ENCODE results near the gene PLEKHG1. TPM values are rescaled to one million over a fixed set of nuclear protein-coding genes. Genes with fewer than 3 reads are reported as not detected.

PLEKHG1 gene
- total RNA-seq, 1 donor from 2014 or later: 0.80 TPM

- H3K36me3 Mint-ChIP-seq (ENCODE audit: low read depth): no peaks in the 10 kb centered on the region
- peaks cover 12% of the 10 kb centered on the region for H3K27me3 Mint-ChIP-seq (ENCODE audit: insufficient read depth)
- no peaks in the 10 kb centered on the region for H3K4me1 Mint-ChIP-seq (ENCODE audit: low read depth)
- DNase-seq (ENCODE audit: low spot score): no peak
- H3K27ac Mint-ChIP-seq: no peak overlapping the region
- intact Hi-C loops (cut with micrococcal nuclease): no loop called here
- no peaks in the 10 kb centered on the region for H3K9me3 Mint-ChIP-seq
- H3K4me3 Mint-ChIP-seq: no peak overlapping the region
Measured at GRCh38 chr6:150575836-150576235, 23.8 kb upstream of the PLEKHG1 start.

GRCh38 chr6:150576651-150577226 is 22.9 kb upstream of the PLEKHG1 start:
- H3K27me3 Mint-ChIP-seq (ENCODE audit: insufficient read depth): peaks cover 12% of the 10 kb centered on the region
- intact Hi-C loops (cut with micrococcal nuclease): no loop called here
- no peaks in the 10 kb centered on the region for H3K4me1 Mint-ChIP-seq (ENCODE audit: low read depth)
- H3K36me3 Mint-ChIP-seq (ENCODE audit: low read depth): no peaks in the 10 kb centered on the region
- no peak overlapping the region for H3K4me3 Mint-ChIP-seq
- no peak for DNase-seq (ENCODE audit: low spot score)
- H3K9me3 Mint-ChIP-seq: no peaks in the 10 kb centered on the region
- no peak overlapping the region for H3K27ac Mint-ChIP-seq

- H3K4me1 Mint-ChIP-seq (ENCODE audit: low read depth): no peaks in the 10 kb centered on the region
- no peaks in the 10 kb centered on the region for H3K9me3 Mint-ChIP-seq
- H3K4me3 Mint-ChIP-seq: no peak overlapping the region
- intact Hi-C loops (cut with micrococcal nuclease): no loop called here
- DNase-seq (ENCODE audit: low spot score): no peak
- peaks cover 6% of the 10 kb centered on the region for H3K27me3 Mint-ChIP-seq (ENCODE audit: insufficient read depth)
- no peaks in the 10 kb centered on the region for H3K36me3 Mint-ChIP-seq (ENCODE audit: low read depth)
- no peak overlapping the region for H3K27ac Mint-ChIP-seq
Measured at GRCh38 chr6:150579611-150580010, 20.1 kb upstream of the PLEKHG1 start.

GRCh38 chr6:150580489-150580888 is 19.2 kb upstream of the PLEKHG1 start:
- Mint-ChIP-seq H3K4me3 (no peak overlapping the region), H3K27ac (no peak overlapping the region), H3K4me1 (ENCODE audit: low read depth) (no peaks in the 10 kb centered on the region), H3K36me3 (ENCODE audit: low read depth) (no peaks in the 10 kb centered on the region), H3K27me3 (ENCODE audit: insufficient read depth) (peaks cover 4% of the 10 kb centered on the region), H3K9me3 (no peaks in the 10 kb centered on the region)
- DNase-seq (ENCODE audit: low spot score): no peak
- intact Hi-C loops (cut with micrococcal nuclease): no loop called here

- no peak overlapping the region for H3K27ac Mint-ChIP-seq
- no peaks in the 10 kb centered on the region for H3K4me1 Mint-ChIP-seq (ENCODE audit: low read depth)
- H3K36me3 Mint-ChIP-seq (ENCODE audit: low read depth): no peaks in the 10 kb centered on the region
- no peaks in the 10 kb centered on the region for H3K9me3 Mint-ChIP-seq
- intact Hi-C loops (cut with micrococcal nuclease): no loop called here
- no peak for DNase-seq (ENCODE audit: low spot score)
- no peak overlapping the region for H3K4me3 Mint-ChIP-seq
- peaks cover 4% of the 10 kb centered on the region for H3K27me3 Mint-ChIP-seq (ENCODE audit: insufficient read depth)
Measured at GRCh38 chr6:150584065-150584464, 15.6 kb upstream of the PLEKHG1 start.

- Mint-ChIP-seq H3K4me3 (no peak overlapping the region), H3K27ac (no peak overlapping the region), H3K4me1 (ENCODE audit: low read depth) (no peaks in the 10 kb centered on the region), H3K27me3 (ENCODE audit: insufficient read depth) (peaks cover 4% of the 10 kb centered on the region), H3K36me3 (ENCODE audit: low read depth) (no peaks in the 10 kb centered on the region), H3K9me3 (no peaks in the 10 kb centered on the region)
- DNase-seq (ENCODE audit: low spot score): no peak
- intact Hi-C loops (cut with micrococcal nuclease): no loop called here
Measured at GRCh38 chr6:150584596-150584995, 15.1 kb upstream of the PLEKHG1 start.

- H3K4me1 Mint-ChIP-seq (ENCODE audit: low read depth): no peaks in the 10 kb centered on the region
- H3K27ac Mint-ChIP-seq: no peak overlapping the region
- no peaks in the 10 kb centered on the region for H3K9me3 Mint-ChIP-seq
- no peak for DNase-seq (ENCODE audit: low spot score)
- no peak overlapping the region for H3K4me3 Mint-ChIP-seq
- intact Hi-C loops (cut with micrococcal nuclease): no loop called here
- H3K27me3 Mint-ChIP-seq (ENCODE audit: insufficient read depth): peaks cover 9% of the 10 kb centered on the region
- no peaks in the 10 kb centered on the region for H3K36me3 Mint-ChIP-seq (ENCODE audit: low read depth)
Measured at GRCh38 chr6:150586850-150587359, 12.8 kb upstream of the PLEKHG1 start.

GRCh38 chr6:150587637-150588036 is 12.0 kb upstream of the PLEKHG1 start:
- peaks cover 8% of the 10 kb centered on the region for H3K27me3 Mint-ChIP-seq (ENCODE audit: insufficient read depth)
- no peak overlapping the region for H3K4me3 Mint-ChIP-seq
- no peaks in the 10 kb centered on the region for H3K4me1 Mint-ChIP-seq (ENCODE audit: low read depth)
- intact Hi-C loops (cut with micrococcal nuclease): no loop called here
- H3K36me3 Mint-ChIP-seq (ENCODE audit: low read depth): no peaks in the 10 kb centered on the region
- no peak overlapping the region for H3K27ac Mint-ChIP-seq
- H3K9me3 Mint-ChIP-seq: no peaks in the 10 kb centered on the region
- DNase-seq (ENCODE audit: low spot score): no peak

- H3K36me3 Mint-ChIP-seq (ENCODE audit: low read depth): no peaks in the 10 kb centered on the region
- H3K27me3 Mint-ChIP-seq (ENCODE audit: insufficient read depth): peaks cover 8% of the 10 kb centered on the region
- no peak overlapping the region for H3K4me3 Mint-ChIP-seq
- H3K9me3 Mint-ChIP-seq: no peaks in the 10 kb centered on the region
- intact Hi-C loops (cut with micrococcal nuclease): no loop called here
- DNase-seq (ENCODE audit: low spot score): no peak
- H3K27ac Mint-ChIP-seq: no peak overlapping the region
- no peaks in the 10 kb centered on the region for H3K4me1 Mint-ChIP-seq (ENCODE audit: low read depth)
Measured at GRCh38 chr6:150588888-150589499, 10.7 kb upstream of the PLEKHG1 start.

- no peak for DNase-seq (ENCODE audit: low spot score)
- peaks cover 8% of the 10 kb centered on the region for H3K27me3 Mint-ChIP-seq (ENCODE audit: insufficient read depth)
- no peak overlapping the region for H3K27ac Mint-ChIP-seq
- H3K36me3 Mint-ChIP-seq (ENCODE audit: low read depth): no peaks in the 10 kb centered on the region
- no peak overlapping the region for H3K4me3 Mint-ChIP-seq
- no peaks in the 10 kb centered on the region for H3K9me3 Mint-ChIP-seq
- H3K4me1 Mint-ChIP-seq (ENCODE audit: low read depth): no peaks in the 10 kb centered on the region
- intact Hi-C loops (cut with micrococcal nuclease): no loop called here
Measured at GRCh38 chr6:150589852-150590251, 9.8 kb upstream of the PLEKHG1 start.

- no peak for DNase-seq (ENCODE audit: low spot score)
- Mint-ChIP-seq H3K27ac (no peak overlapping the region), H3K9me3 (no peaks in the 10 kb centered on the region), H3K27me3 (ENCODE audit: insufficient read depth) (peaks cover 8% of the 10 kb centered on the region), H3K4me1 (ENCODE audit: low read depth) (no peaks in the 10 kb centered on the region), H3K36me3 (ENCODE audit: low read depth) (no peaks in the 10 kb centered on the region), H3K4me3 (no peak overlapping the region)
- intact Hi-C loops (cut with micrococcal nuclease): no loop called here
Measured at GRCh38 chr6:150590446-150590845, 9.2 kb upstream of the PLEKHG1 start.

- no peaks in the 10 kb centered on the region for H3K36me3 Mint-ChIP-seq (ENCODE audit: low read depth)
- no peak overlapping the region for H3K4me3 Mint-ChIP-seq
- DNase-seq (ENCODE audit: low spot score): no peak
- intact Hi-C loops (cut with micrococcal nuclease): no loop called here
- H3K9me3 Mint-ChIP-seq: no peaks in the 10 kb centered on the region
- H3K27me3 Mint-ChIP-seq (ENCODE audit: insufficient read depth): peaks cover 20% of the 10 kb centered on the region
- H3K27ac Mint-ChIP-seq: no peak overlapping the region
- H3K4me1 Mint-ChIP-seq (ENCODE audit: low read depth): no peaks in the 10 kb centered on the region
Measured at GRCh38 chr6:150592377-150592995, 7.2 kb upstream of the PLEKHG1 start.

GRCh38 chr6:150593119-150593518 is 6.6 kb upstream of the PLEKHG1 start:
- Mint-ChIP-seq H3K27me3 (ENCODE audit: insufficient read depth) (peaks cover 26% of the 10 kb centered on the region), H3K36me3 (ENCODE audit: low read depth) (no peaks in the 10 kb centered on the region), H3K9me3 (no peaks in the 10 kb centered on the region), H3K4me1 (ENCODE audit: low read depth) (no peaks in the 10 kb centered on the region), H3K27ac (no peak overlapping the region), H3K4me3 (no peak overlapping the region)
- no peak for DNase-seq (ENCODE audit: low spot score)
- intact Hi-C loops (cut with micrococcal nuclease): no loop called here
